Adrenal gland (tissue), 5 donors: ENCODE data around the gene KCNJ16.

Experiments used
- POLR2A ChIP-seq, 2 donors: fragments of 450-650 bp; IDR thresholded peaks; one replicate each; pipeline ENCODE4 v1.6.1; 2017; ENCODE audit warnings: antibody characterized with exemption in 2 of 2, mild to moderate bottlenecking in 2 of 2, moderate library complexity in 1 of 2
- TF ChIP-seq, protein P1 (sequence below), 6 experiments: fragments of 450-650 bp in 4 of 6; fragments of 200-600 bp in 2 of 6; sonication (generic) in 1 of 6; IDR thresholded peaks; 1 replicate in 5 of 6; 2 replicates in 1 of 6; pipeline versions ENCODE4 v1.5.1 to v1.8.0; 2016 to 2021; ENCODE audit warnings: antibody characterized with exemption in 6 of 6, mild to moderate bottlenecking in 2 of 6, moderate library complexity in 1 of 6
- donor health status: DM: no; HTN: no; CAD: no.

DNA sequence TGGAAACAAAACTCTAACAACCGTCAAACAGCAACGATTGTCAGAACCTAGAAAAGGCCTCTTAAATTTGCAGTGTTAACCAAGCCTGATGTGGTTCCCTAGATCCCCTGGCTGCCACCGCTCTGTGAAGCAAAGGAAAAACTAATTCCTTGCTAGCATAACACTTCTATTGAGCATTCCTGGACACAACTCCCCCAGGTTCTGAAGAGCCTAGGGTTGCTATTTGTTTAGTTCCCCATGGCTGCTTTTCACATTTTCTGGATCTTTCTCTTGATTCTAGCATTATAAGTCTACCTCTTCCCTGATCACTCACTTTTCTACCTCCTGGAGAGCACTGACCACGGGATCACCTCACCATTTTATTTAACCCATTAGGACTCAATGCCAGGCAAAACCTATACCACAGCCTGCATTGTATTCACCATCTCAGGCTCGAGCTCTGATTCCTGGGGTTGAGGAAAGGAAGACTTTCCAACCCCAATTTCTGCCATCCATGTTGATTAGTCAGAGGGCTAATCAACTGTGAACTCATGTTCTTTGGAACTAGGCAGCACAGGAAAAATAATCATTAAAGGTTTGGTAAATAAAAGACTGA is 692 bp upstream of the KCNJ16 start:
- TF ChIP-seq, protein P1, sequence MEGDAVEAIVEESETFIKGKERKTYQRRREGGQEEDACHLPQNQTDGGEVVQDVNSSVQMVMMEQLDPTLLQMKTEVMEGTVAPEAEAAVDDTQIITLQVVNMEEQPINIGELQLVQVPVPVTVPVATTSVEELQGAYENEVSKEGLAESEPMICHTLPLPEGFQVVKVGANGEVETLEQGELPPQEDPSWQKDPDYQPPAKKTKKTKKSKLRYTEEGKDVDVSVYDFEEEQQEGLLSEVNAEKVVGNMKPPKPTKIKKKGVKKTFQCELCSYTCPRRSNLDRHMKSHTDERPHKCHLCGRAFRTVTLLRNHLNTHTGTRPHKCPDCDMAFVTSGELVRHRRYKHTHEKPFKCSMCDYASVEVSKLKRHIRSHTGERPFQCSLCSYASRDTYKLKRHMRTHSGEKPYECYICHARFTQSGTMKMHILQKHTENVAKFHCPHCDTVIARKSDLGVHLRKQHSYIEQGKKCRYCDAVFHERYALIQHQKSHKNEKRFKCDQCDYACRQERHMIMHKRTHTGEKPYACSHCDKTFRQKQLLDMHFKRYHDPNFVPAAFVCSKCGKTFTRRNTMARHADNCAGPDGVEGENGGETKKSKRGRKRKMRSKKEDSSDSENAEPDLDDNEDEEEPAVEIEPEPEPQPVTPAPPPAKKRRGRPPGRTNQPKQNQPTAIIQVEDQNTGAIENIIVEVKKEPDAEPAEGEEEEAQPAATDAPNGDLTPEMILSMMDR (IDR thresholded peaks at IDR 0.05): no peak
- TF ChIP-seq POLR2A (IDR thresholded peaks at IDR 0.05): no peak
